SK-N-SH treated with all-trans-retinoic acid at 6 μM for 48 hours (cell line): ENCODE data around the gene TANGO2.

ENCODE experiments used
- ATAC-seq: fragments of 200-7000 bp; cut with Tn5 transposase; 3 replicates; pipeline ENCODE4 v1.9.1; 2020; ENCODE audit warnings: mild to moderate bottlenecking, moderate library complexity
- ARNTL ChIP-seq: fragments of 450-650 bp; formaldehyde crosslinking; IDR thresholded peaks from 2 replicates; pipeline ENCODE4 v1.5.0; 2020; ENCODE audit warnings: low read depth, mild to moderate bottlenecking, moderate library complexity, borderline replicate concordance
- CREB5 ChIP-seq: fragments of 250-450 bp; sonication (Bioruptor Pico); IDR thresholded peaks from 2 replicates; pipeline ENCODE4 v1.5.1; 2020; ENCODE audit warnings: low read depth, mild to moderate bottlenecking, moderate library complexity
- CSRNP3 ChIP-seq: fragments of 250-450 bp; sonication (Bioruptor Pico); IDR thresholded peaks from 2 replicates; pipeline ENCODE4 v1.5.1; 2021; ENCODE audit warnings: mild to moderate bottlenecking, moderate library complexity
- ESRRG ChIP-seq: fragments of 250-450 bp; sonication (Bioruptor Pico); IDR thresholded peaks from 2 replicates; pipeline ENCODE4 v1.6.1; 2021; ENCODE audit warnings: mild to moderate bottlenecking
- GLIS3 ChIP-seq: fragments of 250-450 bp; sonication (Bioruptor Pico); IDR thresholded peaks from 2 replicates; pipeline ENCODE4 v1.5.0; 2020; ENCODE audit warnings: mild to moderate bottlenecking, moderate library complexity
- ISL1 ChIP-seq: fragments of 250-450 bp; sonication (Bioruptor Pico); IDR thresholded peaks from 2 replicates; pipeline ENCODE4 v2.1.2; 2022; ENCODE audit warnings: mild to moderate bottlenecking, moderate library complexity
- OSR1 ChIP-seq: fragments of 250-450 bp; sonication (Bioruptor Pico); IDR thresholded peaks from 2 replicates; pipeline ENCODE4 v1.8.0; 2022; ENCODE audit warnings: moderate library complexity, mild to moderate bottlenecking, inconsistent platforms
- PATZ1 ChIP-seq: fragments of 250-450 bp; sonication (Bioruptor Pico); IDR thresholded peaks from 2 replicates; pipeline ENCODE4 v1.8.0; 2020; ENCODE audit warnings: mild to moderate bottlenecking, moderate library complexity, borderline replicate concordance
- POU6F1 ChIP-seq: fragments of 250-450 bp; sonication (Bioruptor Pico); IDR thresholded peaks from 2 replicates; pipeline ENCODE4 v1.8.0; 2021; ENCODE audit warnings: low read depth, mild to moderate bottlenecking, moderate library complexity, borderline replicate concordance
- RARB ChIP-seq: fragments of 250-450 bp; sonication (Bioruptor Pico); IDR thresholded peaks from 2 replicates; pipeline ENCODE4 v1.8.0; 2021; ENCODE audit warnings: mild to moderate bottlenecking, moderate library complexity
- SNAI2 ChIP-seq: fragments of 250-450 bp; sonication (Bioruptor Pico); IDR thresholded peaks from 2 replicates; pipeline ENCODE4 v1.5.0; 2020; ENCODE audit warnings: mild to moderate bottlenecking, moderate library complexity
- TCF4 ChIP-seq: fragments of 250-450 bp; sonication (Bioruptor Pico); IDR thresholded peaks from 2 replicates; pipeline ENCODE4 v1.8.0; 2021; ENCODE audit warnings: mild to moderate bottlenecking, moderate library complexity, borderline replicate concordance
- TSHZ2 ChIP-seq: fragments of 250-450 bp; sonication (Bioruptor Pico); IDR thresholded peaks from 2 replicates; pipeline ENCODE4 v1.5.0; 2020; ENCODE audit warnings: mild to moderate bottlenecking, moderate library complexity
- ZC3H10 ChIP-seq: fragments of 250-450 bp; sonication (Bioruptor Pico); IDR thresholded peaks from 2 replicates; pipeline ENCODE4 v1.5.1; 2021; ENCODE audit warnings: mild to moderate bottlenecking, moderate library complexity
- ZFP3 ChIP-seq: fragments of 250-450 bp; sonication (Bioruptor Pico); IDR thresholded peaks from 2 replicates; pipeline ENCODE4 v1.5.0; 2020; ENCODE audit warnings: mild to moderate bottlenecking, moderate library complexity
- ZNF565 ChIP-seq: fragments of 450-650 bp; formaldehyde crosslinking; conservative IDR thresholded peaks from 2 replicates; pipeline ENCODE4 v1.5.0; 2020; ENCODE audit warnings: low read depth, mild to moderate bottlenecking, moderate library complexity
- ZNF70 ChIP-seq: fragments of 450-650 bp; formaldehyde crosslinking; IDR thresholded peaks from 2 replicates; pipeline ENCODE4 v1.5.0; 2020; ENCODE audit warnings: mild to moderate bottlenecking, moderate library complexity
- ZNF8 ChIP-seq: fragments of 450-650 bp; formaldehyde crosslinking; IDR thresholded peaks from 2 replicates; pipeline ENCODE4 v1.5.0; 2020; ENCODE audit warnings: mild to moderate bottlenecking, moderate library complexity

TANGO2 gene

GRCh38 chr22:20113551-20114310 is 92.8 kb downstream of the TANGO2 start:
- TF ChIP-seq GLIS3 (CRISPR knock-in tag) (no peak), ZFP3 (no peak), TCF4 (CRISPR knock-in tag) (no peak), ARNTL (CRISPR knock-in tag) (no peak), POU6F1 (CRISPR knock-in tag) (no peak), ZC3H10 (CRISPR knock-in tag) (no peak), CSRNP3 (no peak), ZNF565 (CRISPR knock-in tag) (no peak)
- no peak for ATAC-seq

GRCh38 chr22:20114506-20115475 is 93.9 kb downstream of the TANGO2 start:
- no peak for ATAC-seq
- no peak for TF ChIP-seq ZC3H10 (CRISPR knock-in tag)
- no peak for TF ChIP-seq ISL1
- TF ChIP-seq POU6F1 (CRISPR knock-in tag) = no peak
- TF ChIP-seq SNAI2 (CRISPR knock-in tag) = no peak
- TF ChIP-seq ZNF70 (CRISPR knock-in tag) = no peak
- no peak for TF ChIP-seq ESRRG (CRISPR knock-in tag)
- TF ChIP-seq ZNF565 (CRISPR knock-in tag) = no peak
- TF ChIP-seq TCF4 (CRISPR knock-in tag) = no peak
- TF ChIP-seq RARB = no peak
- no peak for TF ChIP-seq ZNF8
- no peak for TF ChIP-seq CREB5
- no peak for TF ChIP-seq CSRNP3

GRCh38 chr22:20115691-20116375 is 94.9 kb downstream of the TANGO2 start, which contains the start of gene RANBP1:
TSS of gene RANBP1 (plus strand) at chr22:20116104. CDS start at chr22:20116185, 81 bp downstream.
- no peak for ATAC-seq
- TF ChIP-seq ESRRG (CRISPR knock-in tag) (no peak), PATZ1 (CRISPR knock-in tag) (no peak), TSHZ2 (CRISPR knock-in tag) (no peak), ZNF70 (CRISPR knock-in tag) (no peak), GLIS3 (CRISPR knock-in tag) (no peak), POU6F1 (CRISPR knock-in tag) (no peak), ZC3H10 (CRISPR knock-in tag) (no peak), ARNTL (CRISPR knock-in tag) (no peak), OSR1 (CRISPR knock-in tag) (no peak)
- TF ChIP-seq, all 23 proteins: peak for 0
